Gastroesophageal sphincter (tissue), 4 donors: Measurements from ENCODE around the gene NCOA6. TPM values are rescaled to one million over a fixed set of nuclear protein-coding genes. Genes with fewer than 3 reads are reported as not detected.
"Not testable (repeated sequence)": the region's sequence is repeated elsewhere in the genome, so short reads cannot be mapped to it uniquely, and the experiment has no call there.

Experiments used
- ATAC-seq: fragments of 150-250 bp; one replicate; pipeline ENCODE4 v1.9.1; 2016; ENCODE audit warnings: mild to moderate bottlenecking, moderate library complexity
- H3K27ac ChIP-seq, 4 donors: fragments of 200-600 bp; sonication (generic) in 3 of 4; 1 replicate in 3 of 4; 2 replicates in 1 of 4; pipeline ENCODE4 v1.5.1; 2016 to 2019
- H3K27me3 ChIP-seq: fragments of 200-600 bp; sonication (generic); one replicate; pipeline ENCODE4 v1.5.1; 2019
- H3K36me3 ChIP-seq, 2 donors: fragments of 200-600 bp; sonication (generic); one replicate each; pipeline ENCODE4 v1.5.1; 2019; ENCODE audit warnings: control low read depth in 1 of 2
- H3K4me1 ChIP-seq, 3 donors: fragments of 200-600 bp; sonication (generic); 1 replicate in 2 of 3; 2 replicates in 1 of 3; pipeline ENCODE4 v1.5.1; 2016 to 2019; ENCODE audit warnings: control low read depth in 2 of 3
- H3K4me3 ChIP-seq, 2 donors: fragments of 200-600 bp; sonication (generic); one replicate each; pipeline ENCODE4 v1.5.1; 2019; ENCODE audit warnings: mild to moderate bottlenecking in 1 of 2, moderate library complexity in 1 of 2
- H3K9me3 ChIP-seq, 3 donors: fragments of 200-600 bp; sonication (generic); one replicate each; pipeline ENCODE4 v1.5.1; 2017 to 2019; ENCODE audit warnings: control low read depth in 2 of 3
- CTCF ChIP-seq, 4 experiments: fragments of 200-600 bp in 2 of 4; fragments of 450-650 bp in 2 of 4; sonication (generic) in 1 of 4; IDR thresholded peaks; one replicate each; pipeline ENCODE4 v1.5.1; 2017 to 2019; ENCODE audit warnings: antibody characterized with exemption in 4 of 4, mild to moderate bottlenecking in 2 of 4, moderate library complexity in 2 of 4
- EP300 ChIP-seq: sonication (generic); formaldehyde crosslinking; IDR thresholded peaks from one replicate; pipeline ENCODE4 v1.6.1; 2017; ENCODE audit warnings: antibody characterized with exemption, mild to moderate bottlenecking
- POLR2A ChIP-seq, 2 donors: fragments of 450-650 bp; IDR thresholded peaks; one replicate each; pipeline ENCODE4 v1.6.1; 2017; ENCODE audit warnings: antibody characterized with exemption in 2 of 2, mild to moderate bottlenecking in 2 of 2, moderate library complexity in 1 of 2
- POLR2AphosphoS5 ChIP-seq: sonication (generic); formaldehyde crosslinking; IDR thresholded peaks from one replicate; pipeline ENCODE4 v1.6.1; 2017; ENCODE audit warnings: antibody characterized with exemption
- WGBS, 2 donors: methylation state at CpG; one replicate each; pipeline ENCODE4 v1.1.5; 2018; ENCODE audit warnings: low coverage in 1 of 2; 5-methylcytosine and 5-hydroxymethylcytosine counted together
- total RNA-seq, 4 donors: library from RNA; depleted of rRNA; stranded (reverse); fragments of >200 nt; gene quantifications; one replicate each; pipeline ENCODE4 v1.1.0, GENCODE V29; 2016

NCOA6 gene
- total RNA-seq, 4 donors from 2014 or later = 15.2 to 37.0 (median 25.8) TPM

- no peaks in the 10 kb centered on the region for H3K9me3 ChIP-seq
- peaks cover 0 to 43% of the 10 kb centered on the region in 2 donors for H3K36me3 ChIP-seq
- ATAC-seq = no peak
- 17% methylated on average over 2 of the region's 2 CpGs; no CpG with 5 or more reads in 1 of the 2 donors for WGBS, 2 donors
- no peak overlapping the region for H3K27ac ChIP-seq
- H3K4me1 ChIP-seq = peaks cover 0 to 18% (median 5%) of the 10 kb centered on the region in 3 donors
- TF ChIP-seq POLR2AphosphoS5 (peak; percentile 18), EP300 (no peak)
- H3K27me3 ChIP-seq = no peaks in the 10 kb centered on the region
- no peak overlapping the region for H3K4me3 ChIP-seq
Measured at GRCh38 chr20:34720266-34720665, 105.2 kb downstream of the NCOA6 start.

- H3K27me3 ChIP-seq, H3K4me3 ChIP-seq, ATAC-seq, H3K27ac ChIP-seq, H3K9me3 ChIP-seq: not testable (repeated sequence)
- H3K36me3 ChIP-seq = peaks cover 0 to 42% of the 10 kb centered on the region in 2 donors
- WGBS, 2 donors = 93% methylated on average over 4 to 9 of the region's 13 CpGs
- peaks cover 0 to 18% (median 5%) of the 10 kb centered on the region in 3 donors for H3K4me1 ChIP-seq
Measured at GRCh38 chr20:34719242-34720017, 106.0 kb downstream of the NCOA6 start.

- Histone ChIP-seq H3K9me3 (no peaks in the 10 kb centered on the region), H3K27me3 (no peaks in the 10 kb centered on the region), H3K27ac (no peak overlapping the region), H3K36me3 (peaks cover 0 to 43% of the 10 kb centered on the region in 2 donors), H3K4me3 (no peak overlapping the region), H3K4me1 (peaks cover 0 to 18% (median 5%) of the 10 kb centered on the region in 3 donors)
- TF ChIP-seq POLR2AphosphoS5 (no peak), POLR2A (IDR thresholded peaks at IDR 0.05) (no peak), CTCF (IDR thresholded peaks at IDR 0.05) (no peak), EP300 (no peak)
- no peak for ATAC-seq
- WGBS, 2 donors = 77 to 89% methylated on average over 7 to 9 of the region's 9 CpGs
Measured at GRCh38 chr20:34717230-34718095, 108.0 kb downstream of the NCOA6 start.

GRCh38 chr20:34716921-34717229 is 108.6 kb downstream of the NCOA6 start:
- Histone ChIP-seq H3K9me3 (no peaks in the 10 kb centered on the region), H3K4me1 (peaks cover 0 to 22% (median 5%) of the 10 kb centered on the region in 3 donors), H3K4me3 (no peak overlapping the region), H3K27ac (no peak overlapping the region), H3K36me3 (peaks cover 0 to 49% of the 10 kb centered on the region in 2 donors), H3K27me3 (no peaks in the 10 kb centered on the region)
- 60 to 100% methylated on average over 1 of the region's 2 CpGs for WGBS, 2 donors
- no peak for ATAC-seq
- TF ChIP-seq POLR2A (IDR thresholded peaks at IDR 0.05) (no peak), CTCF (IDR thresholded peaks at IDR 0.05) (no peak), EP300 (no peak), POLR2AphosphoS5 (no peak)

GRCh38 chr20:34715384-34715783 is 110.1 kb downstream of the NCOA6 start:
- no peak overlapping the region for H3K27ac ChIP-seq
- no peaks in the 10 kb centered on the region for H3K27me3 ChIP-seq
- peaks cover 0 to 28% (median 6%) of the 10 kb centered on the region in 3 donors for H3K4me1 ChIP-seq
- H3K9me3 ChIP-seq = no peaks in the 10 kb centered on the region
- no peak for ATAC-seq
- 98 to 100% methylated on average over 4 of the region's 4 CpGs for WGBS, 2 donors
- H3K36me3 ChIP-seq = peaks cover 0 to 61% of the 10 kb centered on the region in 2 donors
- no peak overlapping the region for H3K4me3 ChIP-seq
- TF ChIP-seq POLR2A (IDR thresholded peaks at IDR 0.05) (no peak), POLR2AphosphoS5 (no peak), EP300 (no peak), CTCF (IDR thresholded peaks at IDR 0.05) (no peak)

- H3K4me1 ChIP-seq = peaks cover 0 to 26% (median 4%) of the 10 kb centered on the region in 3 donors
- H3K27me3 ChIP-seq, H3K4me3 ChIP-seq, H3K9me3 ChIP-seq, ATAC-seq, H3K27ac ChIP-seq: not testable (repeated sequence)
- WGBS, 2 donors = 93% methylated on average over 3 to 5 of the region's 10 CpGs
- H3K36me3 ChIP-seq = peaks cover 0 to 61% of the 10 kb centered on the region in 2 donors
Measured at GRCh38 chr20:34713944-34714515, 111.4 kb downstream of the NCOA6 start.
